HFFc6 (cell line): Measurements from ENCODE around the gene CAMK2B. TPM values are rescaled to one million over a fixed set of nuclear protein-coding genes. Genes with fewer than 3 reads are reported as not detected.

Source experiments
- DNase-seq: peaks from one replicate; pipeline ENCODE4 v3.0.0-alpha.2; 2018
- H3K27ac Mint-ChIP-seq: 2 replicates; pipeline ENCODE4 v1.8.0; 2020; ENCODE audit warnings: mild to moderate bottlenecking, mixed read lengths
- H3K27me3 Mint-ChIP-seq: 2 replicates; pipeline ENCODE4 v1.8.0; 2021; ENCODE audit warnings: mild to moderate bottlenecking, moderate library complexity, mixed read lengths; ENCODE audit not compliant: insufficient read depth
- H3K36me3 Mint-ChIP-seq: 2 replicates; pipeline ENCODE4 v1.8.0; 2021; ENCODE audit warnings: low read depth, mixed read lengths
- H3K4me1 Mint-ChIP-seq: 2 replicates; pipeline ENCODE4 v1.8.0; 2020; ENCODE audit warnings: low read depth, mixed read lengths
- H3K4me3 Mint-ChIP-seq: 2 replicates; pipeline ENCODE4 v1.8.0; 2020; ENCODE audit warnings: mild to moderate bottlenecking, moderate library complexity, mixed read lengths
- H3K9me3 Mint-ChIP-seq: 2 replicates; pipeline ENCODE4 v1.8.0; 2020; ENCODE audit warnings: mild to moderate bottlenecking, mixed read lengths
- total RNA-seq, 6 experiments: library from RNA; stranded (reverse); fragmentation: NEBNext Ultra II Directional; extraction: Animal tissue kit (Norgen Biotek cat#: 25700); gene quantifications; 2 replicates in 1 of 6; 3 replicates in 5 of 6; pipeline ENCODE4 v1.2.3, GENCODE V29; 2021
- TF ChIP-seq, protein P1 (sequence below): fragments of 200-600 bp; sonication (generic); IDR thresholded peaks from 2 replicates; pipeline ENCODE4 v1.5.0; 2021; ENCODE audit warnings: antibody characterized with exemption, mild to moderate bottlenecking

CAMK2B gene
- total RNA-seq, 6 experiments from 2014 or later = 0.11 to 0.41 TPM; not detected in 4

DNA sequence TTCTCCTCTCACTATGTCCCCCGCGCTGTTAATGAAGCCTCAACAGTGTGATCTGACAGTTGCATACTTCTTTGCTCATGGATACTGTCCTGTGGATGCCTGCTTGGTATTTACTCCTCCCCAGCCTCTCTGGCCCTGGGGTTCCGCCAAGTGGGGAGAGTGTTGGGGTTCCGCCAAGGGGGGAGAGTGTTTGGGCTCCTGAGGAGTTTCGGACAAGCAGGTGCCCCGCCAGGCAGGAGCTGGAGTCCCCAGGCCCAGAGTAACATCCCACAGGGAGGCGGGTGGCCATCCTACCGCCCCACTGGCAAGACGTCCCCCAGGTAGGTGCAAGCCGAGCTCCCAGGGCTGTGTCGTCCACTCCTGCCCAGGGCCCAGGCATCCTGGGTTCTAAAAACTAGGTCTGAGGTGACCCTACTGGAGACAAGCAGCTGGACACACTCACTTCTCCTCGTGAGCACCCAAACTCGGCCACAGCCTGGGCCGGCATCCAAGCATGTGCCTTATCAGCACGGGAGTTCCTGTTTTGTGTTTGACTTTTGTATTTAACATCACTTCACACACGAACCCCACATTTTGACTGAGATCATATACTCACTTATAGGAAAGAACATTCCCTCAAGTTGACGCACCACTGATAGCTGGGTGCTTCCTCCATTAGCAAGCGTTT, 34.2 kb downstream of the CAMK2B start:
- no peak overlapping the region for H3K27ac Mint-ChIP-seq
- H3K4me3 Mint-ChIP-seq = no peak overlapping the region
- TF ChIP-seq, protein P1, sequence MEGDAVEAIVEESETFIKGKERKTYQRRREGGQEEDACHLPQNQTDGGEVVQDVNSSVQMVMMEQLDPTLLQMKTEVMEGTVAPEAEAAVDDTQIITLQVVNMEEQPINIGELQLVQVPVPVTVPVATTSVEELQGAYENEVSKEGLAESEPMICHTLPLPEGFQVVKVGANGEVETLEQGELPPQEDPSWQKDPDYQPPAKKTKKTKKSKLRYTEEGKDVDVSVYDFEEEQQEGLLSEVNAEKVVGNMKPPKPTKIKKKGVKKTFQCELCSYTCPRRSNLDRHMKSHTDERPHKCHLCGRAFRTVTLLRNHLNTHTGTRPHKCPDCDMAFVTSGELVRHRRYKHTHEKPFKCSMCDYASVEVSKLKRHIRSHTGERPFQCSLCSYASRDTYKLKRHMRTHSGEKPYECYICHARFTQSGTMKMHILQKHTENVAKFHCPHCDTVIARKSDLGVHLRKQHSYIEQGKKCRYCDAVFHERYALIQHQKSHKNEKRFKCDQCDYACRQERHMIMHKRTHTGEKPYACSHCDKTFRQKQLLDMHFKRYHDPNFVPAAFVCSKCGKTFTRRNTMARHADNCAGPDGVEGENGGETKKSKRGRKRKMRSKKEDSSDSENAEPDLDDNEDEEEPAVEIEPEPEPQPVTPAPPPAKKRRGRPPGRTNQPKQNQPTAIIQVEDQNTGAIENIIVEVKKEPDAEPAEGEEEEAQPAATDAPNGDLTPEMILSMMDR = no peak
- peaks cover 50% of the 10 kb centered on the region for H3K27me3 Mint-ChIP-seq
- H3K9me3 Mint-ChIP-seq = no peaks in the 10 kb centered on the region
- H3K36me3 Mint-ChIP-seq = no peaks in the 10 kb centered on the region
- DNase-seq = peak; percentile 31
- no peaks in the 10 kb centered on the region for H3K4me1 Mint-ChIP-seq

GRCh38 chr7:44290252-44290620, 35.2 kb downstream of the CAMK2B start:
- Mint-ChIP-seq H3K4me1 (no peaks in the 10 kb centered on the region), H3K4me3 (no peak overlapping the region), H3K27ac (no peak overlapping the region), H3K9me3 (no peaks in the 10 kb centered on the region), H3K27me3 (peaks cover 41% of the 10 kb centered on the region), H3K36me3 (no peaks in the 10 kb centered on the region)
- no peak for DNase-seq
- TF ChIP-seq, protein P1 = no peak

DNA sequence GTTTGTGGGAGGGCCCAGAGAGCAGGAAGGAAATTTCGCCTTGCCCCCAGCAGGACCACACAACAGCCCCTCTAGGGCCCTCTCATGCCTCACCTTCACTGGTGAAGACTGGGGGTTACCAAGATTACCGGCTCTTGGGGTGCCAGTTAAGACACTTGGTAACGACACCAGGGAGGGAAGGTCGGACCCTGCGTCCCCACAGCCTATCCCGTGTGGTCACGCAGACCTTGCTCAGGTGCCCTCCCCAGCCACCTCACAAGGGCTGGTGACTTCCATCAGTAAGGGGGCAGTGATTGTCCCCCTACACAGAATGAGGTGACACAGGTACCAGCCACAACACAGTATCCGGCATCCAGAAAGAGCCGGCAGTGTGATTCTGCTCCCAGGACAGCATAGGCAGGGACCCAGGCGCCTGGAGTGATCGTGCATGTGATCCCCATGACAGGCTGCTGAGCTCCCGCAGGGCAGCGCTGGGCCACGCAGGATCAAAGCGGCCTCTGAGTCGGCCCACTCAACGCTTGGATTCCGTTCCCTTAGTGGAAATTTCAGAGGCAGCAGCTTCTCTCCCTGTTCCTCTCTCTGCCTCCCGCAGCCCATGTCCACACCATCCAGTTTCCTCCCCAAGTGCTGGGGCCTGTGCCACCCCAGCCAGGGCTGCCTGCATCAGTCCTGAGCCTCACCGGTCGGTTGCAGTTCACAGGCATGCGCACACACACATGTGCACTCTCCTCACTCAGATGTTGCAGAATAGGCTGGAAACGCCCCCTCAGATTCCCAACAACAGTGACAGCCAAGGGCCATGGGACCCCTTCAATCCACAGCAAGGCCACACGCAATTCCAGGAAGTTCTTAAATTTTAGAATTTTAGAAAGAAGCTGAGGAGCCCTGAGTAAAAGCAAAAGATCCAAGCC, 35.8 kb downstream of the CAMK2B start:
- no peak overlapping the region for H3K4me3 Mint-ChIP-seq
- no peaks in the 10 kb centered on the region for H3K36me3 Mint-ChIP-seq
- H3K9me3 Mint-ChIP-seq = no peaks in the 10 kb centered on the region
- no peaks in the 10 kb centered on the region for H3K4me1 Mint-ChIP-seq
- peaks cover 34% of the 10 kb centered on the region for H3K27me3 Mint-ChIP-seq
- no peak overlapping the region for H3K27ac Mint-ChIP-seq
- TF ChIP-seq, protein P1 = no peak
- DNase-seq = no peak

DNA sequence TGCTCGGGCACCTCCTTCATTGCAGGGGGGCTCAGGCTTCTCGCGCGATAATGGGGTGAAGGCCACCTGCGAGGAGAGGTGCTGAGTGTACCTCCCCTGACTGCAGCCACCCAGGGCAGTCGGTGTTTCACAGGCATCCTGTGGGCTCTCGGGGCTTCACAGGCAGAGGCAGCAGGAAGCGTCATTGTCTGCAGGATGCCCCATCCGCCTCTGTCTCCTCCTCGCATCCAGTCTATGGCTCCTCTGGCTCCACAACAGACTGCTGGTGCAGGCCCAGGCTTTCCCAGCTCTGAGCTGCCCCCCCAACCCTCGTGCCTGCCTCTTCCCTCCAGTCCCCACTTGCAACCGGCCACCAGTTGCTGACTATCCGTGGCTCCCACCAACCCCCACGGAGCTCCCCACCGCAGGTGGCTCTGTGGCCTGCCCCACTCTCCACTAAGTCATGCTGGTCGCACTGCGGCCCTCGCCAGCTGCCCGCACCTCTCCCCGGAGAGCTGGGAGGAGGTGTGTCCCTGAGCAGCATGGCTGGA, 36.5 kb downstream of the CAMK2B start:
- peaks cover 31% of the 10 kb centered on the region for H3K27me3 Mint-ChIP-seq
- TF ChIP-seq, protein P1 = no peak
- H3K9me3 Mint-ChIP-seq = no peaks in the 10 kb centered on the region
- no peaks in the 10 kb centered on the region for H3K36me3 Mint-ChIP-seq
- no peak for DNase-seq
- peaks cover 4% of the 10 kb centered on the region; the same call in 1 of the 2 replicates for H3K4me1 Mint-ChIP-seq
- H3K4me3 Mint-ChIP-seq = no peak overlapping the region
- no peak overlapping the region for H3K27ac Mint-ChIP-seq

DNA sequence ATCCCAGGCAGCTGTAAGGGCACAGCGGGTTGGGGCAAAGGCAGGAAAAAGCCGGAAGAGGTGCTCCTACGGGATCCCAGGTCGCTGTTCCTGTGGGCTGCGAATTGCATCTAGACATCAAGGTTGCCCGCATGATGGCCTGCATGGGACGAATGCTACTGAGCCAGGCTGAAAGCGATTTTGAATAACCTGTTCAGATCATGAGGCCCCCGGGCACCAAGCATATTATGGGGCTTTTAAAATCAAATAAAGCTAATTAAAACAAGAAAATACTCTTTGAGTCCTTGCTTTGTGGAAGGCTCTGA, 37.1 kb downstream of the CAMK2B start:
- Mint-ChIP-seq H3K9me3 (no peaks in the 10 kb centered on the region), H3K4me3 (no peak overlapping the region), H3K27ac (no peak overlapping the region), H3K4me1 (peaks cover 5% of the 10 kb centered on the region; the same call in 1 of the 2 replicates), H3K27me3 (peaks cover 26% of the 10 kb centered on the region), H3K36me3 (no peaks in the 10 kb centered on the region)
- TF ChIP-seq, protein P1 = no peak
- DNase-seq = no peak
